ENCODE measurements around the gene FAM237A. TPM values are rescaled to one million over a fixed set of nuclear protein-coding genes. Genes with fewer than 3 reads are reported as not detected.

FAM237A gene
- total RNA-seq, 4 donors from 2014 or later: not detected

GRCh38 chr2:206670531-206671319 lies 28.4 kb downstream of the FAM237A start:
- H3K4me1 ChIP-seq: no peaks in the 10 kb centered on the region
- H3K4me3 ChIP-seq: no peak overlapping the region
- WGBS, 2 donors (ENCODE audit: low coverage in 1 of 2): 61 to 80% methylated on average over 6 to 7 of the region's 7 CpGs
- no peak for TF ChIP-seq EP300 (IDR thresholded peaks at IDR 0.05)
- TF ChIP-seq CTCF (IDR thresholded peaks at IDR 0.05): no peak
- TF ChIP-seq POLR2A (IDR thresholded peaks at IDR 0.05): no peak
- no peak for TF ChIP-seq POLR2AphosphoS5 (IDR thresholded peaks at IDR 0.05)
- no peaks in the 10 kb centered on the region for H3K9me3 ChIP-seq
- H3K36me3 ChIP-seq: no peaks in the 10 kb centered on the region
- peaks cover 28% of the 10 kb centered on the region for H3K27me3 ChIP-seq
- no peak for ATAC-seq
- H3K27ac ChIP-seq: no peak overlapping the region

GRCh38 chr2:206683546-206683945 lies 41.3 kb downstream of the FAM237A start:
- no peaks in the 10 kb centered on the region for H3K9me3 ChIP-seq
- H3K27me3 ChIP-seq: peaks cover 11% of the 10 kb centered on the region
- no peak for ATAC-seq
- H3K36me3 ChIP-seq: no peaks in the 10 kb centered on the region
- 90 to 95% methylated on average over 4 of the region's 4 CpGs for WGBS, 2 donors (ENCODE audit: low coverage in 1 of 2)
- H3K4me3 ChIP-seq: no peak overlapping the region
- no peak overlapping the region for H3K27ac ChIP-seq
- TF ChIP-seq EP300 (IDR thresholded peaks at IDR 0.05): no peak
- no peak for TF ChIP-seq POLR2AphosphoS5 (IDR thresholded peaks at IDR 0.05)
- no peak for TF ChIP-seq CTCF (IDR thresholded peaks at IDR 0.05)
- TF ChIP-seq POLR2A (IDR thresholded peaks at IDR 0.05): no peak
- H3K4me1 ChIP-seq: no peaks in the 10 kb centered on the region

- H3K9me3 ChIP-seq: no peaks in the 10 kb centered on the region
- 47 to 54% methylated on average over 2 of the region's 2 CpGs for WGBS, 2 donors (ENCODE audit: low coverage in 1 of 2)
- ATAC-seq: no peak
Observed at GRCh38 chr2:206688453-206688852, 46.2 kb downstream of the FAM237A start.

GRCh38 chr2:206688990-206689389 lies 46.7 kb downstream of the FAM237A start:
- no peaks in the 10 kb centered on the region for H3K4me1 ChIP-seq
- no peak overlapping the region for H3K27ac ChIP-seq
- no peak overlapping the region for H3K4me3 ChIP-seq
- ATAC-seq: no peak
- no peaks in the 10 kb centered on the region for H3K36me3 ChIP-seq
- 73% methylated on average over 1 of the region's 1 CpG for WGBS, 2 donors (ENCODE audit: low coverage in 1 of 2)
- no peaks in the 10 kb centered on the region for H3K9me3 ChIP-seq
- TF ChIP-seq POLR2A (IDR thresholded peaks at IDR 0.05) (no peak), CTCF (IDR thresholded peaks at IDR 0.05) (no peak), EP300 (IDR thresholded peaks at IDR 0.05) (no peak), POLR2AphosphoS5 (IDR thresholded peaks at IDR 0.05) (no peak)
- H3K27me3 ChIP-seq: peaks cover 11% of the 10 kb centered on the region

More at GRCh38 chr2:206688453-206688852, 46.2 kb downstream of the FAM237A start:
- TF ChIP-seq CTCF (IDR thresholded peaks at IDR 0.05) (no peak), EP300 (IDR thresholded peaks at IDR 0.05) (no peak)
- Histone ChIP-seq H3K36me3 (no peaks in the 10 kb centered on the region), H3K4me1 (no peaks in the 10 kb centered on the region), H3K27ac (no peak overlapping the region), H3K27me3 (peaks cover 11% of the 10 kb centered on the region), H3K4me3 (no peak overlapping the region)

- Histone ChIP-seq H3K4me1 (no peaks in the 10 kb centered on the region), H3K27me3 (no peaks in the 10 kb centered on the region), H3K27ac (no peak overlapping the region), H3K36me3 (no peaks in the 10 kb centered on the region), H3K4me3 (no peak overlapping the region), H3K9me3 (no peaks in the 10 kb centered on the region)
- no peak for ATAC-seq
- 67 to 76% methylated on average over 6 to 7 of the region's 7 CpGs for WGBS, 2 donors (ENCODE audit: low coverage in 1 of 2)
- TF ChIP-seq POLR2A (IDR thresholded peaks at IDR 0.05) (no peak), EP300 (IDR thresholded peaks at IDR 0.05) (no peak), POLR2AphosphoS5 (IDR thresholded peaks at IDR 0.05) (no peak), CTCF (IDR thresholded peaks at IDR 0.05) (no peak)
Observed at GRCh38 chr2:206692971-206693370, 50.7 kb downstream of the FAM237A start.
